Right ventricle myocardium superior (tissue), 1 donor: Measurements from ENCODE around the gene CPLX1. TPM values are rescaled to one million over a fixed set of nuclear protein-coding genes. Genes with fewer than 3 reads are reported as not detected.

Experiments
- total RNA-seq: library from RNA; stranded (reverse); fragmentation: NEBNext Ultra II Directional; extraction: Animal tissue kit (Norgen Biotek cat#: 25700); gene quantifications from one replicate; pipeline ENCODE4 v1.2.1, GENCODE V29; 2021
- donor health status: DM: no; HTN: yes; CAD: no; lungs with severe emphysema.

Gene CPLX1
- total RNA-seq, 1 donor from 2014 or later: 4.3 TPM

Other genes starting within 250 kb of the CPLX1 start
- gene TMEM271, start 249.8 kb downstream of the CPLX1 start, total RNA-seq: not detected
- gene PDE6B, start 200.6 kb downstream of the CPLX1 start, total RNA-seq: 1.1 TPM
- gene ATP5ME, start 151.9 kb downstream of the CPLX1 start, total RNA-seq: 1,145 TPM
- 3.7 TPM for gene MYL5, start 151.6 kb downstream of the CPLX1 start, total RNA-seq
- 14.6 TPM for gene SLC49A3, start 137.0 kb downstream of the CPLX1 start, total RNA-seq
- 20.8 TPM for gene PCGF3, start 120.3 kb downstream of the CPLX1 start, total RNA-seq
- 27.9 TPM for gene GAK, start 106.2 kb upstream of the CPLX1 start, total RNA-seq
- 14.9 TPM for gene TMEM175, start 106.3 kb upstream of the CPLX1 start, total RNA-seq
- gene DGKQ, start 147.4 kb upstream of the CPLX1 start, total RNA-seq: 3.3 TPM
- gene IDUA, start 160.9 kb upstream of the CPLX1 start, total RNA-seq: 8.4 TPM
- gene SLC26A1, start 167.3 kb upstream of the CPLX1 start, total RNA-seq: 0.19 TPM
- gene FGFRL1, start 185.5 kb upstream of the CPLX1 start, total RNA-seq: 22.2 TPM